Measurements from ENCODE around the gene PARS2.

Gene PARS2

DNA sequence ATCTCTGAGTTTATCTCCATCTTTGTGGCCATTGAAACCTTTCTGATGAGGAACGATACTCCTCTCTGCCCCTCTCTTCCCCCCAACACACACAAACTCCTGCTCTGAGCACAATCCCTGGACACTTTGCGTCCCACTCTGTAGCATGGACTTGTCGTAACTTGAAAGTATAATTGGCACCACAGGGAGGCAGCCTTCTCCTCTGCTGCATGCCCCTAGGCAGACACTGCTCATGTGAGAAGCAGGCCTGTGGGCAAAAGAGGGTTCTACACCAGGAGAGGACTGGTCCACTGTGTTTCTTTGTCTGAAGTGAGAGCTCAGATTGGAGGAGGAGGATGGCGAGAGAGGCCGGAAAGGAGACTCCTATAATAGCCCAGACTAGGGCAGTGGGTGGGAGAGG, 3.8 kb upstream of the PARS2 start:
- DNase-seq: no peak

DNA sequence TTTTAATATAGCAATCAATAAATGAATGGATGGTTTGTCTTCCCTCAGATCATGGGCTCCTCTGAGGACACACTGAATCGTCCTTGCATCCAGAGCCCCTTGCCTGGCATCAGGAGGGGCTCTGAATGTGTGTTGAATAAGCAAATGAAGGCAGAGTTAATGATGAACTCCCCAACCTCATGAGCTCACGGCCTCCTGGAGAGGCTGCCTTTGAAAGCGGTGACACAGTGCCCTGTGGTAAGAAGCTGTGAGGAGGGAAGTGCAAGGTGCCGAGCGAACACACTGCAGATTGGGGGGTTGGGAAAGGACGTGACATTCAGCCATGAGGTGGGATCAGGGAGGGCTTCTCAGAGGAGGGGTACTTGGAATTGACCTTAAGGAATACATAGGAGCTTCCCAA, 3.2 kb upstream of the PARS2 start:
- DNase-seq: no peak

GRCh38 chr1:54766726-54767125, 2.4 kb upstream of the PARS2 start:
- no peak for DNase-seq

GRCh38 chr1:54764922-54765561, 719 bp upstream of the PARS2 start:
- DNase-seq: no peak

DNA sequence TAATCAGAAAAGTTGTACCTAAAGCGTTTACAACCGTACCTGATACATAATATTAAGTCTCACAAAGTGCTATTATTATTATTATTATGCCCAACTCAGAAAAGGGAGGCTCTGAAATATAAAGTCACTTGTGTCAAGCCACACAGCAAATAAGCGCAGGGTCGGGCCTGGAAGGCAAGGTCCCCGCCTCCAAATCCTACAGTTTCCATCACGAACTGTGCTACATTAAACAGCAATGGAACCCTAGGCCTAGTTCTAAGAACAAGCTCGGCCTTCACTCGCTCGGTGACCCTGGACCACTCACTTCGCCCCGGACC, 549 bp downstream of the PARS2 start:
- no peak for DNase-seq

- no peak for DNase-seq
These were observed 5.5 kb downstream of the PARS2 start for GRCh38 chr1:54758678-54759348.

DNA sequence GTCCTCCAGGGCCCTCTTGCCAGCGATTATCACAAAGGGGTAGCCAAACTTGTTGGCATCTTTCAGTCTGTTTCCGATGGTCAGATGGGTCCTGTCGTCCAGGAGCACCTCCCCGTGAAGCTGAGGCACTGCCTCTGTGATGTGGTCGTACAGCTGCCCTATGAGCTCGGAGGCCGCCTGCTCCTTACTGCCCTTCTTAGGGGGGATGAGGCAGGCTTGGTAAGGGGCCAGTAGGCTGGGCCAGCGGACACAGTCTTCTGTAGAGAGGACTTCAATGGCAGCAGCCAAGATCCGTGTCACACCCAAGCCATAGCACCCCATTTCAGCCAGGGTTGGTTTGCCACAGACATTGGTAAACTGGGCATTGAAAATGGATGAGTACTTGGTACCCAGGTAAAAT, 6.5 kb downstream of the PARS2 start:
- DNase-seq: no peak

GRCh38 chr1:54754486-54755285, 9.6 kb downstream of the PARS2 start:
- no peak for DNase-seq

DNA sequence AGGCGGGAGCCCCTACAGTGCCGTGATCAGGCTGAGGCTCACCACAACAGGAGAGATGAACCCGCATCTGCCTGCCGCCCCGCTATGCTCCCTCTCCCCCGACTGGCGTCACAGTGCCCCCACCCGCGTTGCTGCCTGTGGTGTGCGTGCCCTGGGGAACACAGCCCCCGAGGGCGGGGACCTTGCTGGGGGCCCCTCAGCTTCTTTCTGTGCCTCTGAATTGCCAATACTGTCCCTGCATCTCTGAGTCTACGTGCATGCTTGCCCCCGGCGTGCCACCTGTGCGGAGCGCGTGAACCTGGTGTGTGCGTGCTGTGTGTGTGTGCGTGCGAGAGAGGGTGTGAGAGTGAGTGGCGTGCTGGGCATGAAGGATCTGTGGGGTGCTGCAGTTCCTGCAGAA, 10.3 kb downstream of the PARS2 start:
- DNase-seq: no peak

DNA sequence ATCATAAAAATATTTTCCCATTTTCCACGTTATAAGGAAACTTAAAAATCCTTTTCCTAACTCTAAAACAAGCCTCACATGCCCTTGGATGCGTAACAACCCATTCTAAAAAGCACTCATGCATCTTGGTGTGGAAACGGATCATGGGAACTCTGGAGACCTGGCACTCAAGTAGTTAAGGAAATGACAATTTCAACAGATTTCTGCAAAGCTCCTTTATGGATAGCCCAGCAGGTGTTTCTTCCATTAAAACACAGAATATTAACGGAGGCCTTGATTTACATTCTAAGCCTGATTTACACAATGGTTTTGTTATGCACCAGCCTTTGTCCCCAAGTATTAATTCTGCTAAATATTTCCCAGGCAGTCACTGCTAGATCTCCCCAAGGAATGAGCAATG, 12.9 kb downstream of the PARS2 start:
- DNase-seq: no peak

- DNase-seq: no peak
These were observed 13.7 kb downstream of the PARS2 start for GRCh38 chr1:54750596-54750995.

DNA sequence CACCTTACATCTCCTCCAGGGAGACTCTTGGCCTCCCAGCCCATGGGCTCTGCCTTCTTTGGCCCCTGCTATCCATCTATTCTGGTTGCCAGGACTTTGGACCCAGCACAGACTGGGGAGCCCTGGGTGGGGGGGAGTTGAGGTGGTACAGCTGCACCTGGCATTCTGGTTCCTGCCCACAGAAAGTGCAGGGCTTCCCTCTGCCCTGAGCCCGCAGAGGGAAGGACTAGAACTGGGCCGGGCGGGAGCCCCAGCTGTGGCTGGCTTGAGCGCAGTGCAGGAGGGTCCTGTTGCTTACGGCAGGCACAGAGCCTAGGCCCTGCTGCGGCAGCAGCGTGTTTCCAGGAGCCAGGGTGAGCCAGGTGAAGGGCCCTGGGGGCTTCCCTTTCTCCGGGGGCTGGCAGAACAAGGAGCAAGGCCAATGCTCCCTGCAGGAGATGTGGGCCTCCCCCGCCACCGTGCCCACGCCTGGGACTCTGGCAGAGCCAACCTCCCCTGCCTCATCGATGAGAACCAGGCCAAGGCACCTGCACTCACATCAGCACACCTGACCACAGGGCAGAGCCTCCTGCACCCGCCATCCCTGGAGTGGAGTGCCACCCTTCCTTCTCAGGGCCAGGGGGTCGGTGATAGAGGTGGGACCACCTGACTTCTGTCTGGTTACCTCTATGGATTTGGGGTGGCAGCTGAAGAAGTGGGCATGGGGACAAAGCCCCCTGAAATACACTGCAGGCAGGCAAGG, 16.1 kb downstream of the PARS2 start:
- DNase-seq: no peak

- no peak for DNase-seq
These were observed 18.5 kb downstream of the PARS2 start for GRCh38 chr1:54745864-54746263.

DNA sequence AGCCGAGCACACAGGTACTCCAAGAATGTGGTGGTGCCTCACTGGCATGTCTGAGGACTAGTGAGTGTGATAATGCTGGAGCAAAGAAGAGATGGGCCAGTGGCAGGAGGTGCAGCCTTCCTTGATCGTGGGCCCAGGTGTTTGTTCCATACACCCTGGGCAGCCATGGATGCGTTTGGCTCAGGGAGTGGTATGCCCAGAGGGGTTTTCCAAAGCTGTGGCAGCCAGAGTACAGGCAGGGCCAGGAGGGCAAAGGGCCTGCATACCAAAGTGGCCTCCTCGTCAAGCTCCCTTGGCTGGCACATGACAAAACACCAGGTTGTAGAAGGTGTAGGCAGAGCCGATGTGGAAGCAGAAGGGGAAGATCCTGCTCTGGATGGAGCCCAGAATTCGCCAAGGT, 19.0 kb downstream of the PARS2 start:
- no peak for DNase-seq

- DNase-seq: no peak
These were observed 19.6 kb downstream of the PARS2 start for GRCh38 chr1:54744696-54745095.

DNA sequence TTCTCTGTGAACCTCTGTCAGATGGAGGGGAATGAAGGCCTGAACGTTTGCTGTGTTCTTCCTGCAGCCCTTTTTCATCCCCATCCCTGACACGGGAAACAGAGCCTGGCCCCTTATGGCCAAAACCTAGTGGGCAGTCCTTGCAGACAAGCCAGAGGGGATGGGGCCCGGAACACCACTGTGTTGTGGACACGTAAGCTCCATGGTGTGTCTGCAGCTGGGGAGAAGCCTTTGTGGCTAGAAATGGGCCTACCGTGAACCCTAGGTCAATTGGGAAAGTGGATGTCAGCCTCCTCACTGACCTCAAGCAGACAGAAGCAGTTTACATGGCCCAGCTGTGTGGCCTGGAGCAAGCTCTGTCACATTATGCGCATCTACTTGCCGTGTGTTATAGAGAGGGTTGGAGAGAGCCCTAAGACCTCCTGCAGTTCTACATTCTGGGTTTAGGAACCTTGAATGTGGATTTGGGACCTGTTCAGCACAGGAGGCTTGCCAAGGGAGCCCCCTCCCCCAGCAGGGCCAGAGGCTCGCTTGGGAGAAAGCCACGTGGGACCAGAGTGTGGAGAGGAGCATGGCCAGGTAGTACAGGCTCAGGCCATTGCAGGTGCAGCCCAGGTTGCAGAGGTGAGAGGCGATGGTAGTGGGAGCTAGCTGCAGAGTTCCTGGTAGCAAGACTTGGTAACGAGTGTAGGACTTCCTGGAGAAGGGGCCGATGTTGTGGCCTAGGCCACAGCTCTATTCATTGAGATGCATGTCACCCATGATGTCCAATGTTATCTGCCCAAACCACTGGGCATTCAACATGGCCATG, 20.7 kb downstream of the PARS2 start:
- no peak for DNase-seq

GRCh38 chr1:54742282-54742681, 22.0 kb downstream of the PARS2 start:
- DNase-seq: no peak

GRCh38 chr1:54741531-54741930, 22.8 kb downstream of the PARS2 start:
- DNase-seq: no peak

GRCh38 chr1:54738244-54738643, 26.1 kb downstream of the PARS2 start:
- DNase-seq: no peak

DNA sequence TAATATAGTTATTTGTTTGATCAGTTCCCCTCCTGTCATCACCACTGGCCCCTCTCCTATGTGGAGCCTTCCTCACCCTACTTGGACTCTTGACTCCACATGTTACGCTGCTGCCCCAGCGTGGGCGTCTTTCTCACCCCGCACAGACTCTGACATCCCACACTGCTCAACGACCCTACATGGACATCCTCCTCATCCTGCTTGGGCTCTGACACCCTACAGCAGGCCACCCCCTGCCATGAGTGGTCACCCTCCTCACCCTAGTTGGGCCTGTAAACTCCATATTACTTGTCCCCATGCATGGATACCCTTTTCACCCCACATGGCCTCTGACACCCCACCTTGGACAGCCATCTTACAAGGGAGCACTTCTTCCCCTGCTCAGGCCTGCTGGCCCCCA, 27.6 kb downstream of the PARS2 start:
- DNase-seq: no peak

DNA sequence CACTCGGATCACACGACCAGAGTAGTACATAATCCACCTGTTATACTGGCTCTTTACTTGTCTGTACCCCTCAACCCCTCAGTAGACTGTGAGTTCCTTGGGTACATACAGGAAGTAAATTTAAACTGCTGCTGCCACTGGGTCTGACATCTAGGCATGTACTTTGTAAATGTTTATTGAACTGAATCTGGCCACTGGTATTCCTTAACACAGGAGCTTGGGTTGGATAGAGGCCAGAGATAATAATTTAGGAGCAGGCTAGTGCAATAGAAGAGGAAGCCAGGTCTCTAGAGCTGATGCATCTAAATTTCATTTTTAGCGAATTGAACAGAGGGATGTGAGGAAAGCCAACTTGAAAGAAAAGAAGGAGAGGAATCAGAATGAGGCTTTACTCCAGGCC, 36.3 kb downstream of the PARS2 start:
- no peak for DNase-seq

DNA sequence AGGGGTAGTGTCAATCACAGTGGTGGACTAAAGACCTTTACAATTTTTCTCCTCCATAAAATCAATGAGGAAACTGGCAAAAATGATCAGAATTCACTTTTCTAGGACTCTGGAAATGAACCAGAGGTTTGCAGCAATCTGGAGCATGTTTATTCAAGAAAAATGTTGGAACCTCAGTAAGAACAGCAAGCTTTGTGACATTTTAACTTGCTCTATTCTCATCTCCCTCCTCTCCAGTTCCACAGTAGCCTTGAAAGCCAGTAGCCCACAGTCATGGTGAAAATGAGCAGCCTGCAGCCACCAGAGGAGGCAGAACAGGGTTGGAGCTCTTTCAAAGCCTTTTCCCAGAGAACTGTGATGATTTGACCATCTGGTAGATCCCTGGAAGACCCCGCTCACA, 39.6 kb downstream of the PARS2 start:
- DNase-seq: no peak

- no peak for DNase-seq
These were observed 40.3 kb downstream of the PARS2 start for GRCh38 chr1:54723985-54724384.
